ENCODE results near the gene SH3RF2. TPM values are rescaled to one million over a fixed set of nuclear protein-coding genes. Genes with fewer than 3 reads are reported as not detected.

Gene SH3RF2
- total RNA-seq, 2 donors from 2014 or later = 2.6 to 3.2 TPM

DNA sequence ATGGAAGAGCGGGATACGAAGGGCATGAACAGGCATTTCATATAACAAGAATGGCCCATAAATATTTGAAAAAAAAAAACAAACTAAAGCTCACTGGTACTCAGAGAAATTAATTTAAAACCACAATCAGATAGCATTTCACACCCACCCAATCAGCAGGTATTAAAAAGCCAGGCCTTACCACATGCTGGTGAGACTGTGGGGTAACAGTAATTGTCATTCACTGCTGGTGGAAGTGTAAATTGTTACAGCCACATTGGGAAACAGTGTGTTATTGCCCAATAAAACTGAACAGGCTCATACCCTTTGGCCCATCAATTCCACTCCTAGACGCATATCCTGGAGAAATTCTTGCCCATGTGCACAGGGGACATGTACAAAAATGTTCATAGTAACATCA, 103.0 kb downstream of the SH3RF2 start:
- H3K9ac ChIP-seq (ENCODE audit: extremely low read depth, low read length, poor library complexity, severe bottlenecking) = no peak overlapping the region
- H3K4me1 Mint-ChIP-seq = peaks cover 22% of the 10 kb centered on the region
- no peak overlapping the region for H3K4me3 ChIP-seq (ENCODE audit: low read length)
- H3K27me3 ChIP-seq (ENCODE audit: control insufficient read depth, insufficient read depth, low read length, poor library complexity, severe bottlenecking) = no peaks in the 10 kb centered on the region
- no peaks in the 10 kb centered on the region for H3K36me3 ChIP-seq (ENCODE audit: control insufficient read depth, insufficient read depth, low read length)
- TF ChIP-seq, protein P1, sequence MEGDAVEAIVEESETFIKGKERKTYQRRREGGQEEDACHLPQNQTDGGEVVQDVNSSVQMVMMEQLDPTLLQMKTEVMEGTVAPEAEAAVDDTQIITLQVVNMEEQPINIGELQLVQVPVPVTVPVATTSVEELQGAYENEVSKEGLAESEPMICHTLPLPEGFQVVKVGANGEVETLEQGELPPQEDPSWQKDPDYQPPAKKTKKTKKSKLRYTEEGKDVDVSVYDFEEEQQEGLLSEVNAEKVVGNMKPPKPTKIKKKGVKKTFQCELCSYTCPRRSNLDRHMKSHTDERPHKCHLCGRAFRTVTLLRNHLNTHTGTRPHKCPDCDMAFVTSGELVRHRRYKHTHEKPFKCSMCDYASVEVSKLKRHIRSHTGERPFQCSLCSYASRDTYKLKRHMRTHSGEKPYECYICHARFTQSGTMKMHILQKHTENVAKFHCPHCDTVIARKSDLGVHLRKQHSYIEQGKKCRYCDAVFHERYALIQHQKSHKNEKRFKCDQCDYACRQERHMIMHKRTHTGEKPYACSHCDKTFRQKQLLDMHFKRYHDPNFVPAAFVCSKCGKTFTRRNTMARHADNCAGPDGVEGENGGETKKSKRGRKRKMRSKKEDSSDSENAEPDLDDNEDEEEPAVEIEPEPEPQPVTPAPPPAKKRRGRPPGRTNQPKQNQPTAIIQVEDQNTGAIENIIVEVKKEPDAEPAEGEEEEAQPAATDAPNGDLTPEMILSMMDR (conservative IDR thresholded peaks at IDR 0.05) = no peak
- no peak for DNase-seq
- no peak overlapping the region for H3K27ac ChIP-seq (ENCODE audit: low read depth, low read length)
- no peak overlapping the region for H3K27ac Mint-ChIP-seq
- peaks cover 16% of the 10 kb centered on the region for H3K4me1 ChIP-seq (ENCODE audit: control insufficient read depth, insufficient read depth, low read length)
- peaks cover 6% of the 10 kb centered on the region for H3K27me3 Mint-ChIP-seq (ENCODE audit: insufficient read depth)
- H3K4me3 Mint-ChIP-seq = no peak overlapping the region
- no peaks in the 10 kb centered on the region for H3K9me3 Mint-ChIP-seq
- no peaks in the 10 kb centered on the region for H3K36me3 Mint-ChIP-seq (ENCODE audit: low read depth)
- H3K9me3 ChIP-seq (ENCODE audit: control insufficient read depth, low read length) = no peaks in the 10 kb centered on the region
- WGBS, 2 experiments (ENCODE audit: insufficient coverage in 1 of 2, insufficient read length in 1 of 2) = 95 to 100% methylated on average over 2 to 3 of the region's 3 CpGs

DNA sequence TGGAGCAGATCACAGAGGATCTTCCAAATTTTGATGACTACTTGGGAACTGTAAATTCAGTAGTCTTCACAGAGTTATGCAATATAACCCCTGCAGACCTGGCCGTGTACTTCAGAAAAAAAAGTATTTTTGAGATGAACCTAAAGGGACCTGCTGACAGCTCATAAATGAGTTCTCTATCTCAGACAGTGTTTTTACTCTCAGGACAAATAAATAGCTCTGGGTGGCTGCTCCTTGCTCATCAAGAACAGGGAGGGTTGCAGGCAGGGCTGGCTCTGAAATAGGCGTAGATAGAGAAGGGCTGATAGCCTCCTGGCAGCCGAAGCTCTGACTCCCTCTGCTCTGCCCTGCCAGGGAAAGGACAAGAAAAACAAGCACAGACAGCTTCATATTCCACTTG, 104.1 kb downstream of the SH3RF2 start:
- peaks cover 21% of the 10 kb centered on the region for H3K4me1 Mint-ChIP-seq
- no peak overlapping the region for H3K27ac Mint-ChIP-seq
- Histone ChIP-seq H3K36me3 (ENCODE audit: control insufficient read depth, insufficient read depth, low read length) (no peaks in the 10 kb centered on the region), H3K27ac (ENCODE audit: low read depth, low read length) (no peak overlapping the region), H3K27me3 (ENCODE audit: control insufficient read depth, insufficient read depth, low read length, poor library complexity, severe bottlenecking) (no peaks in the 10 kb centered on the region), H3K4me3 (ENCODE audit: low read length) (no peak overlapping the region), H3K9ac (ENCODE audit: extremely low read depth, low read length, poor library complexity, severe bottlenecking) (no peak overlapping the region), H3K9me3 (ENCODE audit: control insufficient read depth, low read length) (no peaks in the 10 kb centered on the region), H3K4me1 (ENCODE audit: control insufficient read depth, insufficient read depth, low read length) (peaks cover 14% of the 10 kb centered on the region)
- no peak for DNase-seq
- H3K36me3 Mint-ChIP-seq (ENCODE audit: low read depth) = no peaks in the 10 kb centered on the region
- no peaks in the 10 kb centered on the region for H3K9me3 Mint-ChIP-seq
- peaks cover 6% of the 10 kb centered on the region for H3K27me3 Mint-ChIP-seq (ENCODE audit: insufficient read depth)
- no peak overlapping the region for H3K4me3 Mint-ChIP-seq
- TF ChIP-seq, protein P1 (conservative IDR thresholded peaks at IDR 0.05) = no peak
- 93 to 100% methylated on average over 1 to 3 of the region's 3 CpGs for WGBS, 2 experiments (ENCODE audit: insufficient coverage in 1 of 2, insufficient read length in 1 of 2)

DNA sequence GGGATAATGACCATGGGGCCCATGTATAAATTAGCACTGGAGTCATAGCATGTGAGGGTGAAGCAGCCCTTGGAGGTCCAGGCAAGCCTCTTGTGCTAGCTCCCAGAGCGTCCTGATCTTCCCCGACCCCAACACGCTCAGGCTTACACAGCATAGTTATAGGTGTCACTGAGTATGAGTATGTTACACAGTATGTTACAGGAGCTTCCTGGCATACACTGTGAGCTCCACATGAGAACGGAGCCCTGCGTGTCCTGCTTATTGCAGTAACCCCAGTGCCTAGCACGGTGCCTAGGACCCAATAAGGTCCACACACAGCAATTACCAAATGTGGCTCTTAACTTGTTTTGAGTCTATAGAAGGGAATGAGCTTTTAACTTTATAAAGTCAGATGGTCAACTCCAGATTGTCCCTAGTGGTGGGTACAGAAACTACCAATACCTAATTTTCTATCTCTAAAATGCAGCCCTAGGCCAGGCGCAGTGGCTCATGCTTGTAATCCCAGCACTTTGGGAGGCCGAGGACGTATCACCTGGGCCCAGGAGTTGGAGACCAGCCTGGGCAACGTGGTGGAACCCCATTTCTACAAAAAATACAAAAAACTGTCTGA, 104.9 kb downstream of the SH3RF2 start:
- no peak for DNase-seq

More for the DNA sequence above, 104.9 kb downstream of the SH3RF2 start:
- Histone ChIP-seq H3K4me3 (ENCODE audit: low read length) (no peak overlapping the region), H3K4me1 (ENCODE audit: control insufficient read depth, insufficient read depth, low read length) (peaks cover 14% of the 10 kb centered on the region), H3K27ac (ENCODE audit: low read depth, low read length) (no peak overlapping the region), H3K36me3 (ENCODE audit: control insufficient read depth, insufficient read depth, low read length) (no peaks in the 10 kb centered on the region), H3K9ac (ENCODE audit: extremely low read depth, low read length, poor library complexity, severe bottlenecking) (no peak overlapping the region), H3K9me3 (ENCODE audit: control insufficient read depth, low read length) (no peaks in the 10 kb centered on the region), H3K27me3 (ENCODE audit: control insufficient read depth, insufficient read depth, low read length, poor library complexity, severe bottlenecking) (no peaks in the 10 kb centered on the region)
- TF ChIP-seq, protein P1 (conservative IDR thresholded peaks at IDR 0.05) = peak; percentile 77
- 79 to 81% methylated on average over 7 to 10 of the region's 10 CpGs for WGBS, 2 experiments (ENCODE audit: insufficient coverage in 1 of 2, insufficient read length in 1 of 2)
- H3K27ac Mint-ChIP-seq = no peak overlapping the region
- H3K27me3 Mint-ChIP-seq (ENCODE audit: insufficient read depth) = peaks cover 6% of the 10 kb centered on the region
- no peak overlapping the region for H3K4me3 Mint-ChIP-seq
- H3K36me3 Mint-ChIP-seq (ENCODE audit: low read depth) = no peaks in the 10 kb centered on the region
- peaks cover 21% of the 10 kb centered on the region for H3K4me1 Mint-ChIP-seq
- no peaks in the 10 kb centered on the region for H3K9me3 Mint-ChIP-seq

Data from endodermal cell (in vitro differentiated cells).